Raji (cell line): ENCODE results near the gene ARHGAP40.

Experiments
- POLR2A ChIP-seq: IDR thresholded peaks from 2 replicates; pipeline ENCODE4 v1.6.1; 2011; ENCODE audit warnings: low read depth, low read length, control low read depth; ENCODE audit not compliant: insufficient read depth

Gene ARHGAP40

GRCh38 chr20:38651154-38651553 lies 49.5 kb downstream of the ARHGAP40 start:
- no peak for TF ChIP-seq POLR2A

DNA sequence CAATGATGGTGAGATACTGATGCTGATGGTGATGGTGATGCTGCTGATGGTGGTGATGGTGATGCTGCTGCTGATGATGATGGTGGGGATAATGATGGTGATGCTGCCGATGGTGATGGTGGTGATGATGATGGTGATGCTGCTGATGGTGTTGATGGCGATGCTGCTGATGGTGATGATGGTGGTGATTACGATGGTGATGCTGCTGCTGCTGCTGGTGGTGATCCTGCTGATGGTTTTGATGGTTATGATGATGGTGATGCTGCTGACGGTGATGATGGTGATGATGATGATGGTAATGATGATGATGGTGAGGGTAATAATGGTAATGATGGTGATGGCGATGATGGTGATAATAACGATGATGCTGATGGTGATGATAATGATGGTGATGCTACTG lies 50.0 kb downstream of the ARHGAP40 start:
- no peak for TF ChIP-seq POLR2A

DNA sequence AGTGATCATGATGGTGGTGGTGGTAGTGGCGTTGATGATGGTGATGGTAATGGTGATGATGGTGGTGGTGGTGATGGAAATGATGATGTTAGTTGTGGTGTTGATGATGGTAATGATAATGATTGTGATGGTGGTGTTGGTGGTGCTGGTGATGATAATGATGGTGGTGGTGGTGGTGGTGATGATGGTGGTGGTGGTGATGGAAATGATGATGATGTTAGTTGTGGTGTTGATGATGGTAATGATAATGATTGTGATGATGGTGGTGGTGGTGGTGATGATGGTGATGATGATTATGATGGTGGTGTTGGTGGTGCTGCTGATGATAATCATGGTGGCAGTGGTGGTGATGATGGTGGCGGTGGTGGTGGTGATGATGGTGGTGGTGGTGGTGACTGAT lies 51.4 kb downstream of the ARHGAP40 start:
- TF ChIP-seq POLR2A, result no peak

DNA sequence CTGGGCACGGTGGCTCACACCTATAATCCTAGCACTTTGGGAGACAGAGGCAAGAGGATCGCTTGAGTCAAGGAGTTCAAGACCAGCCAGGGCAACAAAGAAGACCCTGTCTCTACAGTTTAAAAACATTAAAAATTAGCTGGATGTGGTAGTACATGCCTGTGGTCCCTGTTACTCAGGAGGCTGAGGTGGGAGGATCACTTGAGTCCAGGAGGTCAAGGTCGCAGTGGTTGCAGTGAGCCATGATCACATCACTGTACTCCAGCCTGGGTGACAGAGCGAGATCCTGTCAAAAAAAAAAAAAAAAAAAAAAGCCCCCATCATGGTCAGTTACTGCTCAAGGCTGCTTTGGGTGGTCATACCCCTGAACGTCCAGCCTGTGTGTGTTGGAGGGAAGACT lies 55.8 kb downstream of the ARHGAP40 start:
- no peak for TF ChIP-seq POLR2A

GRCh38 chr20:38658879-38659596 lies 57.4 kb downstream of the ARHGAP40 start:
- no peak for TF ChIP-seq POLR2A

- no peak for TF ChIP-seq POLR2A
Measured at GRCh38 chr20:38659597-38659880, 57.9 kb downstream of the ARHGAP40 start.

DNA sequence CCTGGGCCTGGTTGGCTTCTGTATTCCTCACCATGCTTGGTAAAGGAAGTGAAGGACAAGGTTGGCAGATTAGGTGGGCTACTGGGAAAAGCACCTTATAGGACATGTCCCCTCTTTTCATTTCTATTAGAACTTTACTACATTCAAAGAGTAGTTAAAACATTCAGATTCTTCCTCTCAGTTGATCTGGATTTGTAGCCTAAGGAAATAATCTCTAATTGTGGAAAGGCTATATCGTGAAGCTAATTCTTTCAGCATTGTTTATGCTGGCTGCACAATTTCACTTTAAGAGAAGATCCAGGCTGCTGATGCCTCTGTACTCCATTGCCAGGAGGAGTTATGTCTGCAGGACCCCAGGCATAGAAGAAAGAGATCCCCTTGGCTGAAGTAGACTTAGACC lies 58.8 kb downstream of the ARHGAP40 start:
- no peak for TF ChIP-seq POLR2A

DNA sequence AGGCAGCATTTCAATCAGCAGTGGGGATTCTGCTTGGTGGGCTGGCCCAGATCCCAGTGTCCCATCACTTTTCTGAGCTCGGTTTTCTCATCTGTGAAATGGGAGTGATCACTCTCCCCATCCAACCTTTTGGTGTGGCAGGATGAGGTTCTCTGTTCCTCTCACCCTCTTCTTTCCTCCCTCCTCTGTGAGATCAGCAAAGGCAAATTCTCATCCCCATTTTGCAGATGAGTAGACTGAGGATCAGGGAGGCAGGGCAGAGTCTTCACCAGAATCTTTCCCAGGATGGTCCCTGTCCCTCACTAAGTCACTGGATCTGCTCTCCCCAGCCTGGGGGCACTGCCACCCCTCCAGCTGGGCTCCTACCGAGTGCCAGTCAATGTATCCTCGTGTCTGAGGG lies 62.1 kb downstream of the ARHGAP40 start:
- no peak for TF ChIP-seq POLR2A

DNA sequence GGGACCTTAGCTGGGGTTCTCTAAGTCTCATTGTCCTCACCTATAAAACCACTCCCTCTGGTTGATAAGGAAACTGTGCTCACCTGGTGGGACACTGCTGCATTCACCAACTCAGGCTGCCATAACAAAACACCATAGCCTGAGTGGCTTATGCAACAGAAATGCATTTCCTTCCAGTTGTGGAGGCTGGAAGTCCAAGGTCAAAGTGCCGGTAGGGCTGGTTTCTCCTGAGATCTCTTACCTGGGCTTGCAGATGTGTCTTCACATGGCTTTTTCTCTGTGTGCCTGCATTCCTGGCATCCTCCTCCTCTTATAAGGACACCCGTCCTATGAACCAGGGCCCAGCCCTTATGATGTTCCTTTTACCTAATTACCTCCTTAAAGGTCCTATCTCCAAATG lies 62.7 kb downstream of the ARHGAP40 start:
- no peak for TF ChIP-seq POLR2A

DNA sequence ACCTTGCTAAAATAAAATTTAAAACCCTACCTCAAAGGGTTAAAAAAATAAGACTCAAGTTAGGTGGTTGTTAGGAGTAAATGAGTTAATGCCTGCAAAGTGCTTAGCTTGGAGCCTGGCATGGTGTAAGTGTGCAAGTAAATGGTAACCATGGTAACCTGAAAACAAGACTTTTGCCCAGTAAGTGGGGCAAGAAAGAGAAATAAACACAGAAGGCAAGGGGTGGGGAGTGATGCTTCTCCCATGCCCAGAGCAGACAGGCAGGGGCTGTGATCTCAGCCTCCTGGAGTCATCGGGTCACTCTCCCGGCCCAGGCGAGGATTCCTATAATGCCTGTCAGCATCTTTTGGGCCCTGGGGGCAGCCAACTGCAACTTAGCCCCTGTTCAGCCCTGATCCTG lies 63.5 kb downstream of the ARHGAP40 start:
- no peak for TF ChIP-seq POLR2A

DNA sequence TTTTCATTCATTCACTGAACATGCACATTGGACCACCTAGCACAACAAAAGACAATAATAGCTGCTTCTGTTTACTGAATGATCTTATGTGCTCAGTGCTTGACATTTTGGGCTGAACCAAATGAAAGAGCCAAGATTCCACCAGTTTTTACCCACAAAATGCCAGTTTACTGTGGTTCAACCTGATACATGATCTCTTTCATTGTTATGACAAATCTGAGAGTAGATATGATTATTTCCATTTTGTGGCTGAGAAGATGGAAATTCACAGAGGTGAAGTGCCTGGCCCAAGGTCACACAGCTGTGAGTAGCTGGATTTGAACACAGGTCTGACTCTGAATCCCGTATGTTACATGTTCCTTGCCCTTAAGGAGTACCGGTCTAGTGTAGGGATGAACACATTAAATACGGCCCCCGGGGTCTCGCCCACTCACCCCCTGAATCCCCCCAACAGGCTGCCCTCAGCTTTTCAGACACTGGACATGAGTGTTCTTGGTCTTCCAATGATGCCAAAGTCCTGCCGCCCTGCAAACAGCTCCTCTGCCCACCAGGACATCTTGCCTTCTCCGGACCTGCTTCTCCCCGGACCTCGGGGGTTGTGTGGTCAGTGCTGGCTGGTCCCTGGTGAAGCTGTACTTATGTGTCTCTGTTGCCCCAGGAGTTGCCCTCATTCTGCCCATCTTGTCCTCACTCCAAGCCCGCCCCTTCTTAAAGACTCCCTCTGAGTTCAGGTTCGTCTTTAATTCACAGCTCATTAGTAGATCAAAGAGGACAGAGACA lies 64.1 kb downstream of the ARHGAP40 start:
- TF ChIP-seq POLR2A, result no peak

- no peak for TF ChIP-seq POLR2A
Measured at GRCh38 chr20:38667417-38667956, 65.9 kb downstream of the ARHGAP40 start.

DNA sequence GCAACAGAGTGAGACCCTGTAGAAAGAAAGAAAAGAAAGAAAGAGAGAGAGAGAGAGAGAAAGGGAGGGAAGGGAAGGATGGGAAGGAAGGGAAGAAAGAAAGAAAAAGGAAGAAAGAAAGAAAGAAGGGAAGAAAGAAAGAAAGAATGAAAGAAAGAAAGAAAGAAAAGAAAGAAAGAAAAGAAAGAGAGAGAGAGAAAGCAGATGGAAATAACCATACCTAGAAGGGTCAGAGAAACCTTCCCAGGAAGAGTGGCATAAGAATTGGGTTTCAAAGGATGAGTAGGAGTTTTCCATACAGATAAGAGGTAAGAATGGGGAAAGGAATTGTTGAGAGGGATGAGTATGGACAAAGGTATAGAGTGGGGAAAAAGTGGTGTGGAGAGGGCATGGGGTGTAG lies 68.1 kb downstream of the ARHGAP40 start:
- no peak for TF ChIP-seq POLR2A

DNA sequence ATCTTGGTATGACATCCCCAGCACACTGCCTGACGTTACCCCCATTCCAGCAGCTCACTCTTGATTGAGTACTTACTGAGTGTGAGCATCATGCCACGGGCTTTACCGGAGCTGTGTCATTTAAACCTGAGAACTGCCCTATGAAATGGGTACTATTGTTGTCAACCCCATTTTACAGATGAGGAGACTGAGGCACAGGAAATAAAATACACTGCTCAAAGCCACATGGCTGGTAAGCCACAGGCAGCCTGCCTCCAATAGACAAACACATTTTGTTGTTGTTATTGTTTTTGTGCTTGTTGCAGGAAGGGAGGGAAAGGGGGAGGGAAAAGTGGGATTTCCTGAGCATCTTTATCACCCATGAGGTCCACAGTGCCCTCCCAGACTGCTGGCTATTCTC lies 69.2 kb downstream of the ARHGAP40 start:
- no peak for TF ChIP-seq POLR2A

DNA sequence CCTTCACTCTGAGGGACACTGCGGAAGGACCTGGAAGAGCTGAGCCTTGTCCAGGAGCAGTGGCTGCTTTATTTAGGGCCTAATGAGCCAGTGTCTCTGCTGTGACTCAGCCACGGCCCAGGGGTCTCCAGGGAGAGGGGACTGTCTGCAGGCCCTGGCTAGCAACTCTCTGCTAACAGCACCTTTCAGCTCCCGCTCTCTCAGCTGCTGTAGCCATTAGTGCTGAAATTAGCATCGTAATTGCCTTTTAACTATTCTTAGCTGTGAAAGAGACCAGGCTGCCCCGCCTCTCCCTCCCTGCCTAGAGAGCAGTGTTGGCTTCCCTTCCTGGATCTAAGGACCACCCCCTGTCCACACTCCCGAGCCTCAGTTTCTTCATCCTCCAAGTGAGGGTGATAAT lies 69.6 kb downstream of the ARHGAP40 start:
- TF ChIP-seq POLR2A, result no peak

GRCh38 chr20:38671701-38672292 lies 70.2 kb downstream of the ARHGAP40 start:
- no peak for TF ChIP-seq POLR2A
